Coronary artery (tissue), 2 donors: ENCODE results near the gene C14orf180.

ENCODE experiments used
- DNase-seq: peaks from one replicate; pipeline ENCODE4 v3.0.0-alpha.2; 2017; ENCODE audit warnings: low spot score
- H3K27ac ChIP-seq, 2 donors: fragments of 200-600 bp; sonication (generic); one replicate each; pipeline ENCODE4 v1.5.1; 2016 to 2019
- H3K4me3 ChIP-seq: fragments of 200-600 bp; sonication (generic); 2 replicates; pipeline ENCODE4 v1.5.1; 2016; ENCODE audit warnings: mild to moderate bottlenecking, moderate library complexity
- TF ChIP-seq, protein P1 (sequence below): fragments of 200-600 bp; sonication (generic); IDR thresholded peaks from one replicate; pipeline ENCODE4 v1.5.1; 2019; ENCODE audit warnings: antibody characterized with exemption

Gene C14orf180

DNA sequence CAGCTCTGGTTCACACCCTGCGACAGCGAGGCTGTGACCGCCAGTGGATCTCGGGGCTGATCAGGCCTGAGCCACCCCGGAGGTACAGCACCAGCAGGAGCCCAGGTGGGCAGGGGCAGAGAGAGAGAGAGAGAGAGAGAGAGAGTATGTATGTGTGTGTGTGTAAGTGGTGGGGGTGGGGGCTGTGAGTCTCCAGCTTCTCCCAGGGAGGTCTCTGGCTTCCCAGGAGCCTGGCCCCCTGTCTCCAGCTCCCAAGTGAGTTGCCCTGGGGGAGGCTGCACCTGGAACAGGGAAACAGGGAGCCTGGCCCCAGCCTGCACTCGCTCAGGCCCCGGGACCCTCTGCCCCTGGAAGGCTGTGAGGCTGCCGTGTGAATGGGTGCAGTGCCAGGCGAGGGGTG is 2.0 kb downstream of the C14orf180 start:
- Histone ChIP-seq H3K4me3 (peak overlapping the region; percentile 56), H3K27ac (peak overlapping the region; percentile 69 to 78)
- no peak for DNase-seq
- TF ChIP-seq, protein P1, sequence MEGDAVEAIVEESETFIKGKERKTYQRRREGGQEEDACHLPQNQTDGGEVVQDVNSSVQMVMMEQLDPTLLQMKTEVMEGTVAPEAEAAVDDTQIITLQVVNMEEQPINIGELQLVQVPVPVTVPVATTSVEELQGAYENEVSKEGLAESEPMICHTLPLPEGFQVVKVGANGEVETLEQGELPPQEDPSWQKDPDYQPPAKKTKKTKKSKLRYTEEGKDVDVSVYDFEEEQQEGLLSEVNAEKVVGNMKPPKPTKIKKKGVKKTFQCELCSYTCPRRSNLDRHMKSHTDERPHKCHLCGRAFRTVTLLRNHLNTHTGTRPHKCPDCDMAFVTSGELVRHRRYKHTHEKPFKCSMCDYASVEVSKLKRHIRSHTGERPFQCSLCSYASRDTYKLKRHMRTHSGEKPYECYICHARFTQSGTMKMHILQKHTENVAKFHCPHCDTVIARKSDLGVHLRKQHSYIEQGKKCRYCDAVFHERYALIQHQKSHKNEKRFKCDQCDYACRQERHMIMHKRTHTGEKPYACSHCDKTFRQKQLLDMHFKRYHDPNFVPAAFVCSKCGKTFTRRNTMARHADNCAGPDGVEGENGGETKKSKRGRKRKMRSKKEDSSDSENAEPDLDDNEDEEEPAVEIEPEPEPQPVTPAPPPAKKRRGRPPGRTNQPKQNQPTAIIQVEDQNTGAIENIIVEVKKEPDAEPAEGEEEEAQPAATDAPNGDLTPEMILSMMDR = no peak

DNA sequence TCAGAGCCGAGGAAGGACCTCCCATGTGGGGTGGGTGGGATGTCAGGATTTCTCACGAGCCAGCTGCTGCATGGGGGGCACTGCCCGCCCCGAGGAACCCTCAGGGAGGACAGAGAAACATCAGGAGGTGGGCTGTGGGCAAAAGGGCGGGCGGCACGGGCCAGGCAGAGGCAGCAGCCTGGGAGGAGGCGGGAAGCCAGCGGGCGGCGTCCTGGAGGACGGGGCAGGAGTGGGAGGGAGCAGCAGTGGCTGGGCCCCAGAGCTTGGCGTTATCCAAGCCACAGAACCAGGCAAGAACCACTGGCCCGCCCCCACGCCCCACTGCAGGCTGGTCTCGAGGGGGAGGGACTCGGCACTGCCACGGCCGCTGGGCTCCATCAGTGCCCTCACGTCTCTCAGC is 2.4 kb downstream of the C14orf180 start:
- Histone ChIP-seq H3K27ac (peak overlapping the region; percentile 69 to 78), H3K4me3 (peak overlapping the region; percentile 56)
- peak; percentile 81 for DNase-seq
- TF ChIP-seq, protein P1 = no peak

GRCh38 chr14:104582662-104583061 is 3.1 kb downstream of the C14orf180 start:
- H3K4me3 ChIP-seq = peak overlapping the region; percentile 56
- H3K27ac ChIP-seq = peak overlapping the region; percentile 69 to 78
- TF ChIP-seq, protein P1 = no peak
- peak; percentile 83 for DNase-seq

GRCh38 chr14:104583424-104584306 is 4.1 kb downstream of the C14orf180 start:
- TF ChIP-seq, protein P1 = no peak
- Histone ChIP-seq H3K4me3 (peak overlapping the region; percentile 14), H3K27ac (peak overlapping the region; percentile 69 to 78)
- DNase-seq = no peak

GRCh38 chr14:104584557-104584956 is 5.0 kb downstream of the C14orf180 start:
- no peak overlapping the region for H3K4me3 ChIP-seq
- no peak for DNase-seq
- TF ChIP-seq, protein P1 = no peak
- no peak overlapping the region for H3K27ac ChIP-seq

DNA sequence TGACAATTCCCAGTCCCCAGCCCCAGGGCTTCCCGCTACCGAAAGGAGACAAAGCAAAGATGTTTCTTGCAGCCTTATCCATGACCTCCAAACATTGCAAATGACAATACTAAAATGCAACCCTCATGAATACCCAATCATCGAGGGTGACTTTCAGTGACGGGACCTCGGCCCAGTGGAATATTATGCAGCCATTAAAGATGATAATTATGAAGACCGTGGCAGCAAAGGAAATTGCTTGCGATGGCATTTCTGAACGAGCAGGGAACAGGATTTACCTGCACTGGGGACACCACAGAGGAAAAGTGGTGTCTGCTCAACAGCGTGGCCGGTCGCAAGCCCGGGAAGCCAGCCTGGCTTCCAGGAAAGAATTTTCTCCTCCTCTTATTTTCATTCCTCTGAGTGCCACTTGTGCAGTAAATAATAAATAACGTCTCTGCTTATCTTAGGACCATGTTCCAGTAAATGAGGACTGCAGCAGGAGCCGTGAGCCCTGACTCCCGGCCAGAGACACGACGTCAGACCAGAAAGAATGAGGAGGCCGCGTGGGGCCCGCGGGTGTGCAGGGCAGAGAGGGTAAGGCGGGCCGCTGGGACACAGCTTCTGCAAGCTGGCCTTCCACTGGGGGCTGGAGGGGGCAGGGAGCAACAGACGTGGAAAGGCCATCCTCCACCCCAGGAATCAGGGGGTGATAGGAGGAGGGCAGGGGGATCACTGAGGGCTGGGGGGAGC is 6.6 kb downstream of the C14orf180 start:
- H3K4me3 ChIP-seq = no peak overlapping the region
- peak overlapping the region; percentile 80 to 89 for H3K27ac ChIP-seq
- TF ChIP-seq, protein P1 = no peak
- no peak for DNase-seq
